ENCODE data around the gene MSH5.

DNA sequence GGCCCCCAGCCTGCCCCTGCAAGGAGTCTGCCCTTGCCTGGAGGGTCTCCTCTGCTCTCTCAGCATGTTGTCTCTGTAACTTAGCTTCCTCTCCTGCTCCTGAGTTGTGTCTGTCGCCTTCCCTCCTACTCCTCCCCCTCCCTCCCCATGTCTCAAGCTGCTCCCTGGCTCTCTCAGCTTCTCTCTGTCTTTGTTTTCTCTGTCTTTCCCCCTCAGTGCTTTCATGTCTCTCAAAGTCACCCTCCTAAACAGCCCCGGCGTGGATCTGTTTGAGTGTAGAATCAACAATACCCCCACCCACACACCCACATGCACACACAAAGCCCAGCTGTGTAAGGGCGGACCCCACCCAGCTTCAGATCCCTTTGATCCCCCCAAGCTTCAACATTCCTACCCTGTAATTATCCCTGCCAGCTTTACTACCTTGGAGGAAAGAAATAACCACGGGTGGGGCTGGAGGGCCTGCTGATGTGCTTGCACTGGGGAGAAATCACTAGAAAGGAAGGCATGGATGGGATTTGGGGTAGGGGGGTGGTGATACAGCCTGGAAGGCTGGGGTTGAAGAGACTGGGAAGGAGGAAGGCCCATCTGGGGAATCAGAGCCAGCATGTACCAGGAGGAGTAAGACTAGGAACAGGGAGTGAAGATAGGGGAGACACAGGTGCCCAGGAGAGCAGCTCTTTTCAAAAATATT, 25.7 kb upstream of the MSH5 start:
- TF ChIP-seq, protein P1, sequence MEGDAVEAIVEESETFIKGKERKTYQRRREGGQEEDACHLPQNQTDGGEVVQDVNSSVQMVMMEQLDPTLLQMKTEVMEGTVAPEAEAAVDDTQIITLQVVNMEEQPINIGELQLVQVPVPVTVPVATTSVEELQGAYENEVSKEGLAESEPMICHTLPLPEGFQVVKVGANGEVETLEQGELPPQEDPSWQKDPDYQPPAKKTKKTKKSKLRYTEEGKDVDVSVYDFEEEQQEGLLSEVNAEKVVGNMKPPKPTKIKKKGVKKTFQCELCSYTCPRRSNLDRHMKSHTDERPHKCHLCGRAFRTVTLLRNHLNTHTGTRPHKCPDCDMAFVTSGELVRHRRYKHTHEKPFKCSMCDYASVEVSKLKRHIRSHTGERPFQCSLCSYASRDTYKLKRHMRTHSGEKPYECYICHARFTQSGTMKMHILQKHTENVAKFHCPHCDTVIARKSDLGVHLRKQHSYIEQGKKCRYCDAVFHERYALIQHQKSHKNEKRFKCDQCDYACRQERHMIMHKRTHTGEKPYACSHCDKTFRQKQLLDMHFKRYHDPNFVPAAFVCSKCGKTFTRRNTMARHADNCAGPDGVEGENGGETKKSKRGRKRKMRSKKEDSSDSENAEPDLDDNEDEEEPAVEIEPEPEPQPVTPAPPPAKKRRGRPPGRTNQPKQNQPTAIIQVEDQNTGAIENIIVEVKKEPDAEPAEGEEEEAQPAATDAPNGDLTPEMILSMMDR (IDR thresholded peaks at IDR 0.05; ENCODE audit: low read depth, low read length) = no peak
- no peak for TF ChIP-seq POLR2A (IDR thresholded peaks at IDR 0.05; ENCODE audit: extremely low read depth, insufficient read length)

Data from NB4 (cell line).